K562 (cell line): ENCODE data around the gene ETFBKMT. TPM values are rescaled to one million over a fixed set of nuclear protein-coding genes. Genes with fewer than 3 reads are reported as not detected.

ENCODE experiments used
- CAMTA2 ChIP-seq: fragments of 250-450 bp; sonication (Bioruptor Pico); conservative IDR thresholded peaks from 2 replicates; pipeline ENCODE4 v1.5.1; 2022
- CEBPB ChIP-seq: fragments of 450-650 bp; IDR thresholded peaks from 2 replicates; pipeline ENCODE4 v1.6.1; 2016; ENCODE audit warnings: missing genetic modification characterization, missing compliant biosample characterization
- ELF2 ChIP-seq: fragments of 250-450 bp; sonication (Bioruptor Pico); IDR thresholded peaks from 2 replicates; pipeline ENCODE4 v1.5.0; 2021; ENCODE audit warnings: mild to moderate bottlenecking
- ETS1 ChIP-seq: conservative IDR thresholded peaks from 2 replicates; pipeline ENCODE4 v1.6.1; 2011; ENCODE audit warnings: low read depth, mild to moderate bottlenecking, low read length; ENCODE audit not compliant: control insufficient read depth
- FOS ChIP-seq: IDR thresholded peaks from 3 replicates; pipeline ENCODE4 v1.6.1; 2011; ENCODE audit not compliant: insufficient read length; ENCODE audit errors: extremely low read depth
- FOXK2 ChIP-seq, 2 experiments: fragments of 450-650 bp; IDR thresholded peaks in 1 of 2; conservative IDR thresholded peaks in 1 of 2; 2 replicates each; pipeline ENCODE4 v1.6.1; 2016; ENCODE audit warnings: low read depth in 2 of 2, mild to moderate bottlenecking in 1 of 2
- JUNB ChIP-seq: fragments of 450-650 bp; formaldehyde crosslinking; conservative IDR thresholded peaks from 2 replicates; pipeline ENCODE4 v1.4.0; 2020; ENCODE audit warnings: mild to moderate bottlenecking
- MEF2A ChIP-seq: IDR thresholded peaks from 2 replicates; pipeline ENCODE4 v1.6.1; 2011; ENCODE audit warnings: low read depth, mild to moderate bottlenecking, low read length, moderate library complexity; ENCODE audit not compliant: control insufficient read depth
- MTA1 ChIP-seq: fragments of 450-650 bp; IDR thresholded peaks from 2 replicates; pipeline ENCODE4 v1.6.1; 2017; ENCODE audit warnings: borderline replicate concordance
- MXD1 ChIP-seq: fragments of 250-450 bp; sonication (Bioruptor Pico); IDR thresholded peaks from 2 replicates; pipeline ENCODE4 v1.8.0; 2021; ENCODE audit warnings: borderline replicate concordance, mild to moderate bottlenecking, moderate library complexity; ENCODE audit not compliant: poor library complexity, severe bottlenecking
- PURB ChIP-seq: sonication (generic); formaldehyde crosslinking; IDR thresholded peaks from 2 replicates; pipeline ENCODE4 v1.9.0; 2021; ENCODE audit warnings: low read depth, mild to moderate bottlenecking, missing genetic modification reagents
- SMARCC2 ChIP-seq: fragments of 450-650 bp; IDR thresholded peaks from 2 replicates; pipeline ENCODE4 v1.6.1; 2017; ENCODE audit warnings: antibody characterized with exemption, moderate library complexity, mild to moderate bottlenecking, low read depth
- STAT5A ChIP-seq: IDR thresholded peaks from 2 replicates; pipeline ENCODE4 v1.6.1; 2012; ENCODE audit warnings: low read length, inconsistent platforms, borderline replicate concordance
- ZBTB11 ChIP-seq, 3 experiments: fragments of 200-800 bp in 1 of 3; fragments of 250-450 bp in 1 of 3; fragments of 450-650 bp in 1 of 3; sonication (Bioruptor Pico) in 1 of 3; sonication (Bioruptor generic) in 1 of 3; formaldehyde crosslinking in 1 of 3; IDR thresholded peaks; 2 replicates each; pipeline versions ENCODE4 v1.6.1 to v1.8.0; 2016 to 2022; ENCODE audit warnings: mild to moderate bottlenecking in 2 of 3, missing genetic modification characterization in 2 of 3, missing compliant biosample characterization in 1 of 3, moderate library complexity in 1 of 3
- ZBTB26 ChIP-seq: fragments of 450-650 bp; formaldehyde crosslinking; IDR thresholded peaks from 2 replicates; pipeline ENCODE4 v1.4.0; 2022; ENCODE audit warnings: missing genetic modification characterization
- ZFP30 ChIP-seq: fragments of 250-450 bp; sonication (Bioruptor Pico); IDR thresholded peaks from 2 replicates; pipeline ENCODE4 v1.8.0; 2022; ENCODE audit warnings: moderate library complexity, mild to moderate bottlenecking, inconsistent platforms, borderline replicate concordance
- ZNF121 ChIP-seq: sonication (generic); formaldehyde crosslinking; conservative IDR thresholded peaks from 2 replicates; pipeline ENCODE4 v1.8.0; 2022; ENCODE audit warnings: missing genetic modification reagents
- ZNF165 ChIP-seq: fragments of 250-450 bp; sonication (Bioruptor Pico); IDR thresholded peaks from 2 replicates; pipeline ENCODE4 v1.4.0; 2020; ENCODE audit warnings: borderline replicate concordance
- polyA plus RNA-seq, 8 experiments: library from polyadenylated mRNA; depleted of rRNA in 4 of 8; stranded (reverse) in 5 of 8; unstranded in 3 of 8; fragments of >200 nt; fragmentation: Nextera tagmentation in 2 of 8; fragmentation: Illumina TruSeq in 1 of 8; extraction: Ambion mirVana in 2 of 8; extraction: Trizol in 1 of 8; gene quantifications; 2 replicates each; pipeline versions ENCODE4 v1.2.1 to v1.2.3, GENCODE V29; 2011 to 2014; ENCODE audit warnings: inconsistent platforms in 1 of 8, missing spikeins in 1 of 8
- total RNA-seq, 7 experiments: library from RNA; depleted of rRNA in 6 of 7; stranded (reverse); fragments of >200 nt in 6 of 7; fragmentation: Illumina TruSeq in 2 of 7; extraction: Trizol in 2 of 7; gene quantifications; 2 replicates each; pipeline versions ENCODE4 v1.2.1 to v1.2.3, GENCODE V29; 2011 to 2021; ENCODE audit warnings: low replicate concordance in 1 of 7
- TF ChIP-seq, protein P1 (sequence below): fragments of 450-650 bp; formaldehyde crosslinking; IDR thresholded peaks from 2 replicates; pipeline ENCODE4 v1.4.0; 2022; ENCODE audit warnings: missing genetic modification characterization

Gene ETFBKMT
- total and polyA plus RNA-seq, 9 of the 15 experiments (the other 6 are each of a cell fraction or from before 2014, with no cell fraction given), result 0.18 to 1.7 (median 0.96) TPM

DNA sequence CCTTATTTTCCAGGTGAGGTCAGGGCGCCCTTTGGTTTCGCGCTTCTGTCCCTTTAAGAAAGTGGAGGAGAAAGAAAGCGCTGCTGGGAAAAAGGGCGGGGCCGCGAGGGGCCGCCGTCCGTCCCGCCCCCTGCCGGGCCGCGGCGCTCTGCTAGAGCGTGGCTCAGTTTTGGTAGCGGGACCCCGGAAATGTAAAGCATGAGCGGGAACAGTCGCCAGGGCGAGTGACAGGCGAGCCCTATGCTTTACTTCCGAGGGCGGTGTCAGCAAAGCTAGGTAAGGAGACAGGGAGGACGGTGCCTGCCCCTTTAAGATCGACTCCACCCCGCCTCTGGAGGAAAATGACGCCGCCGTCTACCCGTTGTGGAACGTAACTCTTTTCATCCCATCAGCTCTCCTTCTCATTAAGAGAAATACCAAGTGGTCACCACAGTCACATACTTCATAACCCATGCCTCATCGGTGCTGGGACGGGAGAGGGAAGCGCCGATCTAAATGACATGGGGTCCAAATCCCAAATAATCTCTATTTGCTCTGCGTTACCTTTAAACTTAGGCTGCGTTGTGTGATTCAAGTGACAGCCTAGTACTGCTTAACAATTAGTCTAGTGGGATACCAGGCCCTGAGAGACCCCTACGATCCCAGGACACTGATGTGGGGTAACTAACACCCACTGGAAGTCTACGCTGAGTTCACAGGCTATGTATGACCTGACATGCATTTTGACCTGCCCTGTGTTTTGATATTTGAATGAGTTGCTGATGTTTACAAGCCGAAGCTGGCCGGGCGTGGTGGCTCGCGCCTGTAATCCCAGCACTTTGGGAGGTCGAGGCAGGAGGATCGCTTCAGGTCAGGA, at the start of gene ETFBKMT (continued):
- TF ChIP-seq ZBTB11 (CRISPR knock-in tag; IDR thresholded peaks at IDR 0.05), result peak in 1 of 3 experiments; percentile 74; a peak in 2 of 6 replicates
- no peak for TF ChIP-seq JUNB
- TF ChIP-seq ZBTB26, result no peak
- TF ChIP-seq SMARCC2, result 0 out of 2 replicates have a peak, but pooled peaks have one; percentile 36
- TF ChIP-seq FOS, result no peak
- no peak for TF ChIP-seq MEF2A
- TF ChIP-seq ETS1, result 0 out of 2 replicates have a peak, but pooled peaks have one; percentile 32
- no peak for TF ChIP-seq CEBPB (tag)
- no peak for TF ChIP-seq PURB
- TF ChIP-seq MXD1 (CRISPR knock-in tag), result no peak
- no peak for TF ChIP-seq ZFP30
- TF ChIP-seq STAT5A, result no peak
- TF ChIP-seq ELF2 (CRISPR knock-in tag), result peak; percentile 77
- no peak for TF ChIP-seq ZNF165
- TF ChIP-seq CAMTA2, result no peak
- no peak for TF ChIP-seq ZNF121 (CRISPR knock-in tag)
- TF ChIP-seq FOXK2 (conservative IDR thresholded peaks at IDR 0.05 in 1 of 2, IDR thresholded peaks at IDR 0.05 in 1 of 2; ENCODE audit: low read depth in 2 of 2), result peak in 1 of 2 experiments; percentile 35; a peak in 3 of 4 replicates
- TF ChIP-seq, protein P1, sequence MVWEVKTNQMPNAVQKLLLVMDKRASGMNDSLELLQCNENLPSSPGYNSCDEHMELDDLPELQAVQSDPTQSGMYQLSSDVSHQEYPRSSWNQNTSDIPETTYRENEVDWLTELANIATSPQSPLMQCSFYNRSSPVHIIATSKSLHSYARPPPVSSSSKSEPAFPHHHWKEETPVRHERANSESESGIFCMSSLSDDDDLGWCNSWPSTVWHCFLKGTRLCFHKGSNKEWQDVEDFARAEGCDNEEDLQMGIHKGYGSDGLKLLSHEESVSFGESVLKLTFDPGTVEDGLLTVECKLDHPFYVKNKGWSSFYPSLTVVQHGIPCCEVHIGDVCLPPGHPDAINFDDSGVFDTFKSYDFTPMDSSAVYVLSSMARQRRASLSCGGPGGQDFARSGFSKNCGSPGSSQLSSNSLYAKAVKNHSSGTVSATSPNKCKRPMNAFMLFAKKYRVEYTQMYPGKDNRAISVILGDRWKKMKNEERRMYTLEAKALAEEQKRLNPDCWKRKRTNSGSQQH, result no peak
- peak; percentile 73 for TF ChIP-seq MTA1
